NT2/D1 (cell line): ENCODE data around the gene KCNK4.
A peak's percentile ranks its signal among the peaks of the same experiment; 100 is the strongest.
"Not testable (repeated sequence)": the region's sequence is repeated elsewhere in the genome, so short reads cannot be mapped to it uniquely, and the experiment has no call there.

Experiments used
- DNase-seq: peaks from one replicate; pipeline ENCODE4 v3.0.0-alpha.2; 2011; ENCODE audit warnings: low read depth, low spot score
- H3K27me3 ChIP-seq: 2 replicates; pipeline ENCODE4 v1.6.0; 2011; ENCODE audit warnings: mild to moderate bottlenecking; ENCODE audit not compliant: insufficient read length, insufficient read depth
- H3K36me3 ChIP-seq: 2 replicates; pipeline ENCODE4 v1.6.1; 2011; ENCODE audit warnings: mild to moderate bottlenecking, low read length, mixed read lengths; ENCODE audit not compliant: insufficient read depth, insufficient read length
- H3K4me1 ChIP-seq: 2 replicates; pipeline ENCODE4 v1.5.1; 2011; ENCODE audit not compliant: insufficient read depth, insufficient read length
- H3K4me3 ChIP-seq: 2 replicates; pipeline ENCODE4 v1.5.1; 2011; ENCODE audit warnings: low read depth; ENCODE audit not compliant: insufficient read length
- H3K9ac ChIP-seq: 2 replicates; pipeline ENCODE4 v1.6.0; 2011; ENCODE audit warnings: low read depth; ENCODE audit not compliant: insufficient read length
- H3K9me3 ChIP-seq: 2 replicates; pipeline ENCODE4 v1.5.1; 2011; ENCODE audit warnings: mild to moderate bottlenecking, low read length; ENCODE audit not compliant: insufficient read depth
- SUZ12 ChIP-seq: IDR thresholded peaks from 2 replicates; pipeline ENCODE4 v1.6.1; 2011; ENCODE audit not compliant: insufficient read length, insufficient read depth; ENCODE audit errors: extremely low read depth
- YY1 ChIP-seq: IDR thresholded peaks from 2 replicates; pipeline ENCODE4 v1.6.1; 2011; ENCODE audit not compliant: insufficient read length, insufficient read depth
- ZNF274 ChIP-seq: IDR thresholded peaks from 2 replicates; pipeline ENCODE4 v1.6.1; 2011; ENCODE audit warnings: mild to moderate bottlenecking, low read depth, low read length

The KCNK4 gene

DNA sequence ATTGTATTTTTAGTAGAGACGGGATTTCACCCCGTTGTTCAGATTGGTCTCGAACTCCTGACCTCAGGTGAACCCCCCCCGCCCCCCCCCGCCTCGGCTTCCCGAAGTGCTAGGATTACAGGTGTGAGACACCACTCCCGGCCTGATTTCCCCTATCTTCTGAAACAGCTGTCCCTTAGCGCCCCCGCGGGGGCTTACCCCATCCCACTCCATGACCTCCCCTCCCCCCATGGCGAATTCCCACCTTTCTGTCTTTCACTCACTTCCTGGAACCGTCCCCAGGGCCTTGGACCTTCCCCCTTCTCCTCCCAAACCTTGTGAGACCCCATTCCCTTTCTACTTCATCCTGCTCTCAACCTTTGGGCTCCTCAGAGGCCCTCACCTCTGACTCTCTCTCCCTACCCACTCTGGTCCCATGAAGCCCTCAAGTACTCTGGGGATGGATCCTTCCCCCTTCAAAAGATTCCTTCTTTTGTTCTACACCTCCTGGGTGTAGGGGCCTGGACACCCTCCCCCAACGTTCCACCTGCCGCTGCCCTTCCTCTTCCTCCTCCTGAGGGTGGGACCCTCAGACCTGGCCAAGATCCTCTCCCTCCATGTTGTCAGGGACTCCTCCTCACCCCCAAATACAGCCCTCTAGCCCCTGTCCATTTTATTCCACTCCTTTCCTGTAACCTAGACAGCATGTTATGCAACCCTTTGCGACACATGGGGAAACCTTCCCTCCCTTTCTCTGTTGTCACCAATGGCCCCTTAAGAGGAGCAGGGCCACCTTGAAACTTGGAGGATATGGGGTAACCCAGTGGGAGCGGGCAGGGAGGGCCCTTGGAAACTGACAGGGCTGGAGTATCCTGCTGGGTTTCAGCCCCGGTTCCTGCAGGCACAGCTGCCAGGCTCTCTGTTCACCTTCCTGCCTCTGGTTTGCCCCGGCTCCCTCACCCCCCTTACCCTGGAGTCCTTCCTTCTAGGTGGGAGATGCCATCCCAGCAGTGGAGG lies 28.0 kb downstream of the KCNK4 start:
- DNase-seq: no peak
- peak overlapping the region; percentile 77 for H3K9ac ChIP-seq
- peaks cover 35% of the 10 kb centered on the region for H3K4me1 ChIP-seq
- H3K4me3 ChIP-seq: peak overlapping the region; percentile 94
- H3K36me3 ChIP-seq: peaks cover 71% of the 10 kb centered on the region
- no peaks in the 10 kb centered on the region for H3K9me3 ChIP-seq
- TF ChIP-seq YY1: no peak
- TF ChIP-seq SUZ12: no peak
- no peak for TF ChIP-seq ZNF274
- no peaks in the 10 kb centered on the region for H3K27me3 ChIP-seq

DNA sequence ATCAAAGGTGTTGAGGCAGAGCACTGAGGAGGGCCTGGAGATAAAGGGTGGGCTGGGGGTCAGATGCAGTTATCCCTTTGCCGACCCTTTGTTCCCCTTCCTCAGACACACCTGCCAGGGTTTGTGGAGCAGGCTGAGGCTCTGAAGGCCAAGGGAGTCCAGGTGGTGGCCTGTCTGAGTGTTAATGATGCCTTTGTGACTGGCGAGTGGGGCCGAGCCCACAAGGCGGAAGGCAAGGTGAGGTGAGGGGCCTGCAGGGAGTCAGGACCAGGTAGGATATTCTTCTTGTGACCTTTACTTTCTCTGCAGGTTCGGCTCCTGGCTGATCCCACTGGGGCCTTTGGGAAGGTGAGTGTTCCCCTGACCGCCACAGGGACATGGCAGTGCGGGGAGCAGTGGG lies 29.5 kb downstream of the KCNK4 start:
- H3K9me3 ChIP-seq: no peaks in the 10 kb centered on the region
- TF ChIP-seq SUZ12 (no peak), YY1 (no peak), ZNF274 (no peak)
- peak overlapping the region; percentile 44 for H3K9ac ChIP-seq
- H3K4me1 ChIP-seq: peaks cover 41% of the 10 kb centered on the region
- H3K36me3 ChIP-seq: peaks cover 56% of the 10 kb centered on the region
- no peak for DNase-seq
- no peak overlapping the region for H3K4me3 ChIP-seq
- no peaks in the 10 kb centered on the region for H3K27me3 ChIP-seq

DNA sequence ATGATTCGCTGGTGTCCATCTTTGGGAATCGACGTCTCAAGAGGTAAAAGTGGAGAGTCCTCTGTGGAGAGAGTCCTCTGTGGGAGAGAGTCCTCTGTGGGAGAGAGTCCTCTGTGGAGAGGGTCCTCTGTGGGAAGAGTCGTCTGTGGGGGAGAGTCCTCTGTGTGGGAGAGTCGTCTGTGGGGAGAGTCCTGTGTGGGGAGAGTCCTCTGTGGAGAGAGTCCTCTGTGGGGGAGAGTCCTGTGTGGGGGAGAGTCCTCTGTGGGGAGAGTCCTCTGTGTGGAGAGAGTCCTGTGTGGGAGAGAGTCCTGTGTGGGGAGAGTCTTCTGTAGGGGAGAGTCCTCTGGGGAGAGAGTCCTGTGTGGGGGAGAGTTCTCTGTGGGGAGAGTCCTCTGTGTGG lies 29.9 kb downstream of the KCNK4 start:
- Histone ChIP-seq H3K9ac (peak overlapping the region; percentile 53), H3K4me3 (no peak overlapping the region), H3K27me3 (no peaks in the 10 kb centered on the region), H3K36me3 (peaks cover 53% of the 10 kb centered on the region), H3K4me1 (peaks cover 38% of the 10 kb centered on the region), H3K9me3 (no peaks in the 10 kb centered on the region)
- TF ChIP-seq YY1 (no peak), SUZ12 (no peak), ZNF274 (no peak)
- no peak for DNase-seq

DNA sequence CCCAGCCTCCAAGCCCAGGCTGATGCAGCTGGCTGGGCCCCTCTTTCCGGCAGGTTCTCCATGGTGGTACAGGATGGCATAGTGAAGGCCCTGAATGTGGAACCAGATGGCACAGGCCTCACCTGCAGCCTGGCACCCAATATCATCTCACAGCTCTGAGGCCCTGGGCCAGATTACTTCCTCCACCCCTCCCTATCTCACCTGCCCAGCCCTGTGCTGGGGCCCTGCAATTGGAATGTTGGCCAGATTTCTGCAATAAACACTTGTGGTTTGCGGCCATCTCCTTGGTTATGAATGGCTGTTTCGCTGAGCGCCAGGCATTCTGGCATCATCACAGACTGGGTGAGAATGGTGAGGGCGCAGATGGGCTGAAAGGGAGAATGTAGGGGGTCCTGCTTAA lies 30.4 kb downstream of the KCNK4 start:
- Histone ChIP-seq H3K27me3 (no peaks in the 10 kb centered on the region), H3K36me3 (peaks cover 47% of the 10 kb centered on the region), H3K9me3 (no peaks in the 10 kb centered on the region), H3K9ac (no peak overlapping the region), H3K4me1 (peaks cover 34% of the 10 kb centered on the region), H3K4me3 (no peak overlapping the region)
- DNase-seq: no peak
- TF ChIP-seq YY1 (no peak), SUZ12 (no peak), ZNF274 (no peak)

DNA sequence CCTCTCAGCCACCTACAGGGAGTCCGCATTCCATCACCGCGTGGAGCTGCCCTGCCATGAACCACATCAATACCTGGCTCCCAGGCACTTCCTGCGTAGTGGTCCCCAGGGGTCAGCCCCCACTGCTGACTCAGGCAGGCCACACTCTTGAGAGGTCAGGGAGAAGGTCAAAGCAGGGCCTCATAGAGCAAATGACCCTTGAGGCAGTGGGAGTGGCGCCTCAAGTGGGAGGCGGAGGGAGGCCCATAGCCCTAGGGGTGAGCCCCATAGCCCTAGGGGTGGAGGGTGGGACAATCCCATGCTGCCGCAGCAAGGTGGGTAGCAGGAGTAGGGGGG lies 31.8 kb downstream of the KCNK4 start:
- Histone ChIP-seq H3K36me3 (peaks cover 43% of the 10 kb centered on the region), H3K4me1 (peaks cover 34% of the 10 kb centered on the region), H3K4me3 (no peak overlapping the region), H3K9me3 (no peaks in the 10 kb centered on the region), H3K27me3 (no peaks in the 10 kb centered on the region), H3K9ac (no peak overlapping the region)
- no peak for DNase-seq
- TF ChIP-seq SUZ12 (no peak), ZNF274 (no peak), YY1 (no peak)

DNA sequence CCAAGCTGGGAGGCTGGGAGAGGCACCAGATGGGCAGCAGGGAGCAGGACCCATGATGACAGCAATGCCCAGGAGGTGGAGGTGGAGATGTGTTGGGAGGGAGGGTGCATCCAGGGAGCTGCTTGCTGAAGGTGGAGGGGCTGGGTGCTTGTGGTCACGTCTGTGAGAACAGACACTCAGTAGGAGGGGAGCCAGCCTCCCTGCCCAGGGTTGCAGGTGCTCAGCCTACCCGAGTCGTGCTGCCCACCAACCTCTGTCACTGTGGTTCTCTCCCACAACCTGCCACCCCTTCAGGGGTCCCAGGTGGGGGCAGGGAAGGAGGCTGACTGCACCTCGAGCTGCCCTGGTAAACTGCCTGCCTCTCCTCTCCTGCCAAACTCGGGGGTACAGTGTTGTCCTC lies 32.3 kb downstream of the KCNK4 start:
- Histone ChIP-seq H3K4me3 (no peak overlapping the region), H3K9ac (no peak overlapping the region), H3K36me3 (peaks cover 43% of the 10 kb centered on the region), H3K27me3 (no peaks in the 10 kb centered on the region), H3K9me3 (no peaks in the 10 kb centered on the region), H3K4me1 (peaks cover 34% of the 10 kb centered on the region)
- no peak for TF ChIP-seq YY1
- TF ChIP-seq ZNF274: no peak
- no peak for TF ChIP-seq SUZ12
- DNase-seq: no peak

DNA sequence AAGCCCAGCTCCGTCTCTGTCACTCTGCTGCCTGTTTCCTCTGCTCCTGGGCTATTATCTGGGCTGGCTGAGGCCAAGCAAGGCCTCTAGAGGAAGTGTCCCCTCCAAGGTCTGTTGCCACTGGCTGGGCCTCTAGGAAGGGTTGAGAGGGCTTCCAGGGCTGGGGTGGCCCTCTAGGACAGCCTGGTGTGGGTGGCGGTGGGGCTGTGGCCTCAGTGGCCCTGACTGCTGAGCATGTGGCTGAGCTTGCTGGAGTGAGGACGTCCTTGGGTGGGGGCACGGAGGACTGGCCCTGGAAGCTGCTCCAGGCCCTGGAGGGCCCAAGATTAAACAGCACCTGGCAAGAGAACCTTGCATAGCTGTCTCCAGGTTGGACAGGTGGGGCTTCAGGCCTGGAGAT lies 32.9 kb downstream of the KCNK4 start:
- Histone ChIP-seq H3K4me1 (peaks cover 34% of the 10 kb centered on the region), H3K9ac (peak overlapping the region; percentile 42), H3K36me3 (peaks cover 43% of the 10 kb centered on the region)
- DNase-seq, H3K4me3 ChIP-seq, H3K9me3 ChIP-seq, H3K27me3 ChIP-seq: not testable (repeated sequence)
